M059J (cell line): ENCODE results near the gene ING5. TPM values are rescaled to one million over a fixed set of nuclear protein-coding genes. Genes with fewer than 3 reads are reported as not detected.

Experiments
- DNase-seq: peaks from one replicate; pipeline ENCODE4 v3.0.0-alpha.2; 2012; ENCODE audit warnings: low read depth
- total RNA-seq: library from RNA; depleted of rRNA; stranded (reverse); fragments of >200 nt; shearing (Covaris generic); gene quantifications from 2 replicates; pipeline ENCODE4 v1.2.3, GENCODE V29; 2014; rRNA removed

The ING5 gene
- total RNA-seq, 1 experiment from 2014 or later: 11.0 TPM

GRCh38 chr2:241776336-241777169 lies 74.7 kb downstream of the ING5 start, which contains the start of gene GAL3ST2:
Gene GAL3ST2 (plus strand): TSS chr2:241776822. CDS start chr2:241776956, 134 bp downstream.
- no peak for DNase-seq

DNA sequence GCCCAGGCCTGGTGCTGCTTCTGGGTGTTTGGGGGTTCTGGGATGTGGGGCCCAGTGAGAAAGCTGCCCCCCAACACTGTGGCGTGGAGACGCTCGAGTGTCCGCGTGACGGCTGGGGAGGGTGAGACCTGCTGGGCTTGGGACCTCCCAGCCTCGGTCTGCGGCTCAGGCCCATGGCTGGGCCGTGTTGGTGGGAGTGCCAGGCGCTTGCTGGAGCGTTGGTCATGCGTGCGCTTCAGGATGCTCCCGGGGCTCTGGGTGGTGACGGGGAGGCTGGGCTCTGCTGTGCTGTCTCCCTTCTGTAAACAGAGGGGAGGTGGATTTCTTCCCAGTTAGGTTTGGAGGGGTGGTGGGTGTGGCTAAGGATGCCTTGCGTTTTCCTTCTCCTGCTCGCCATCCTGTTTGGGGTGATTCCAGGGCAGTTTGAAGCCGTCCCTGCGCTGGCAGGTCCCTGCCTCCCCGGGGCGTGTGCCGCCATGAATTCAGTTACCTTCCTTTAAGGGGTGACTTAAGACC lies 75.4 kb downstream of the ING5 start:
- DNase-seq: no peak

DNA sequence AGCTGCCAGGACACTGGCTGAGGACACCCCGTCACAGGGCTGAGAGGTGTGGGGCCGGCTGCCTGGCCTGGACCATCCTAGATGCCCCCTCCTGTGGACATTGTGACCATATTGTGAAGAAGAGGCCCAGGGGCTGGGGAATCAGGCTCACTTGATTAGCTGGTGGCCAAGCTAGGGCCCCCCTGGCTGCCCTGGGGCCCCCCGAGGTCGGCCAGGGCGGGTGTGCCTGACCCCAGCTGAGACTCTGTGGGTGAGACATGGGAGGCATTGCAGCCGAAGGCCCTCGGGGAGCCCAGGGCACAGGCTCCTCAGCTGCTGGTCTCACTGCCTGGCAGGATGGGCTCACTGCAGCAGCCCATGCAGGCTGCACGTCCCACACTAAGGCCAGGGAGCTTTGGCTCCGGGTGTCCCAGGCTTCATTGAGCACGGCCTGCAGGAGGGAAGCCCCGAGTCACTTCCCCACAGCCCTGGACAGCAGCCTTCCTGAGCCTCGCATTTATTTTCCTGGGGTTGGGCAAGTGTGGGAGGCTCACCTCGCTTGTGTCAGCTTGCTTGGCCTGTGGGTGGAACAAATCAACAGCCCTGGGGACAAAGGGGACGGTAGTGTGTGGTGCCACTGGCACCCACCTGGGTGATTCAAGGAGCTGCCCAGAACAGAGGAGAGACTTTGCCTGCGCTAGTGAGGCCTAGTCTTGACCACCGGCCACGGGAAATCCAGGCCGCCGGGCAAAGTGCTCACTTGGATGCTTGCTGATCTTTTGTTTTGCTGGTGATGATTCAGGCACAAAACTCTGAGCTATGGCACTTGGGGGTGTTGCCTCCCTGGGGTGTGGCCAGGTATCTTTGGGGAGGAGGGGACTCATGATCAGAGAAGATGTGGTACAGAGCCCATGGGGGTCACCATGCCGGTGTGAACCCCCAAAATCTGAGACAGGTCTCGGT lies 76.1 kb downstream of the ING5 start:
- no peak for DNase-seq

Other genes with a start within 250 kb of the ING5 start
- gene STK25, start 193.5 kb upstream of the ING5 start, total RNA-seq: 110 and 133 TPM in 2 replicates
- gene BOK, start 143.3 kb upstream of the ING5 start, total RNA-seq: 3.9 and 11.7 TPM in 2 replicates
- gene THAP4, start 64.9 kb upstream of the ING5 start, total RNA-seq: 22.2 and 25.9 TPM in 2 replicates
- gene ATG4B, start 64.3 kb upstream of the ING5 start, total RNA-seq: 46.1 and 49.5 TPM in 2 replicates
- 40.6 and 49.3 TPM in 2 replicates for gene DTYMK, start 15.2 kb upstream of the ING5 start, total RNA-seq
- gene D2HGDH, start 32.6 kb downstream of the ING5 start, total RNA-seq: 3.5 and 6.1 TPM in 2 replicates
- not detected in 2 replicates for gene GAL3ST2, start 74.8 kb downstream of the ING5 start, total RNA-seq
- gene NEU4, start 107.2 kb downstream of the ING5 start, total RNA-seq: not detected in 2 replicates
- not detected in 2 replicates for gene PDCD1, start 156.9 kb downstream of the ING5 start, total RNA-seq
- gene RTP5, start 167.7 kb downstream of the ING5 start, total RNA-seq: not detected in 2 replicates